Erythroblast (primary cell): ENCODE data around the gene GH1.
A peak's percentile ranks its signal among the peaks of the same experiment; 100 is the strongest.
"Not testable (repeated sequence)": the region's sequence is repeated elsewhere in the genome, so short reads cannot be mapped to it uniquely, and the experiment has no call there.

ENCODE experiments used
- DNase-seq, 2 experiments: peaks; one replicate each; lab custom pipeline; 2025; lab: John Stamatoyannopoulos, UW
- GATA1 ChIP-seq: IDR thresholded peaks from 2 replicates; pipeline ENCODE4 v1.6.1; 2011; ENCODE audit warnings: low read depth, mild to moderate bottlenecking, control low read depth, low read length, moderate library complexity
- POLR2A ChIP-seq: IDR thresholded peaks from 2 replicates; pipeline ENCODE4 v1.6.1; 2011; ENCODE audit warnings: mild to moderate bottlenecking, low read length

GH1 gene

GRCh38 chr17:63881935-63882601, 36.6 kb downstream of the GH1 start, which contains the start of gene GH2:
GH2 (minus strand) TSS chr17:63881944; CDS start chr17:63881801, 143 bp downstream.
- TF ChIP-seq GATA1 = no peak
- TF ChIP-seq POLR2A = no peak
- peak in 1 of 2 experiments; percentile 70 for DNase-seq

- not testable (repeated sequence) for DNase-seq
Observed at GRCh38 chr17:63881337-63881736, 37.3 kb downstream of the GH1 start.

- TF ChIP-seq POLR2A (no peak), GATA1 (no peak)
Observed at GRCh38 chr17:63880706-63881105, 37.9 kb downstream of the GH1 start.

DNA sequence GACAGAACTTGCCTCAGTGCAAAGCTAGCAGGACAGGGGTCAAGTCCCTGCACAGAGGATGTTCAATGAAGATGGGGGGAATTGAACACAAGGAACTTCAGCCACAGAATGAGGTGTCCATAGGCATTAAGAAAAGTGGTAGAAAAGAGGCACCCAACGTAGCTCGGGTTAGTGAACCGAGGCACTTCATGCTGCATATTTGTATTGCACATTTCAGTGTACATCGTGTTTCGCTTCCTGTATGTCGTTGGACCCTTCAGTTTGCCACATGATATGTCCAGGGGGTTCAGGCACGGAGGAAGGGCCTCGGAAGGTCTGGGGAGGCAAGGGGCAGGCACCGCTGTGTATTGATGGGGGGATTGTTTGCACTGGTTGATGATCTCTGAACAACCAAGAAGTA, 40.2 kb downstream of the GH1 start:
- not testable (repeated sequence) for DNase-seq

More at GRCh38 chr17:63880706-63881105, 37.9 kb downstream of the GH1 start:
- no peak for DNase-seq

DNA sequence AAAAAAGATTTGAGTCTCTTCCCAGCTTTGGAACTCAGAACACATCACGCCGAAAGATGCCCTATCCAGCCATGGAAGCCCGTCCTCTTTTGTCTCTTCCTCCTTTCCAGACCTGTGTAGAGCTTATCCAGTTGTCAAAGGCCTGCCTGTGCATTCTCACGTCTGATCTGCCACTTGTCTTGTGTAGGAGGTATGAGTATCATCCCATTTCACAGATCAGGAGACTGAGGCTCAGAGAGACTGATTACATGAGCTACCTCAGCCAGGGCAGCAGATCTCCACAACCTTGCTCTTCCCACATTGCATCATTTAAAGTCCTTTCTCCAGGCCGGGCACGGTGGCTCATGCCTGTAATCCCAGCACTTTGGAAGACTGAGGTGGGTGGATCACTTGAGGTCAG, 43.9 kb downstream of the GH1 start:
- DNase-seq = not testable (repeated sequence)

DNA sequence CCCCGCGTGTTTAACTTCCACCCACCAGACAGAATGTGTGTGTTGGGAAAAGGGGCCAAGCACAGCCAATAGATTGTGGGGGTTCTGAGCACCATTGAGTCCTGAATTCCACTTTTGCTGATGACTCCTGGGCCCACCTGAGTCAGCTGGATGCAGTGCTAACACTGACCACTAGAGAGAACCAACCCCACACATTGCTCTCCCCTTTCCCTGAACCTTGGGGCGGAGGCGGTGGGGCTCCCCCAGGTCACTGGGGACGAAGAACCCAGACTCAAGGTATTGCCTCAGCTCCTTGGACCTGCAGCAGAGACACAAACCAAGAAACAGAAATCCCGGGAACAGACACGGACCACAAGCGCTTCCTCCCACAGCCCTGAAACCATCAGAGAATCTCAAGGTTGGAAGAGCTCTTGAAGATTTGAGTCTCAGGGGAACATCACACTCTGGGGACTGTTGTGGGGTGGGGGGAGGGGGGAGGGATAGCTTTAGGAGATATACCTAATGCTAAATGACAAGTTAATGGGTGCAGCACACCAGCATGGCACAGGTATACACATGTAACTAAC, 44.5 kb downstream of the GH1 start:
- DNase-seq = not testable (repeated sequence)

- not testable (repeated sequence) for DNase-seq
Observed at GRCh38 chr17:63873577-63873976, 45.1 kb downstream of the GH1 start, which contains the start of gene CSH2. CSH2 (minus strand) TSS chr17:63873677; CDS start chr17:63873614, 63 bp downstream.

- DNase-seq = not testable (repeated sequence)
Observed at GRCh38 chr17:63871646-63872365, 46.8 kb downstream of the GH1 start.

GRCh38 chr17:63870292-63870665, 48.4 kb downstream of the GH1 start:
- not testable (repeated sequence) for DNase-seq

GRCh38 chr17:63869491-63870291, 48.9 kb downstream of the GH1 start:
- peak in 1 of 2 experiments; percentile 46 for DNase-seq
